WI38 (cell line): Measurements from ENCODE around the gene EPN2.

Source experiments
- H3K4me3 ChIP-seq: 2 replicates; pipeline ENCODE4 v1.5.1; 2011; ENCODE audit warnings: low read depth, mild to moderate bottlenecking, control low read depth, low read length
- CTCF ChIP-seq: IDR thresholded peaks from 2 replicates; pipeline ENCODE4 v1.5.1; 2012; ENCODE audit warnings: low read depth, mild to moderate bottlenecking, control low read depth, low read length

EPN2 gene

GRCh38 chr17:19382531-19383444 lies 145.6 kb downstream of the EPN2 start:
- no peak for TF ChIP-seq CTCF
- H3K4me3 ChIP-seq, result no peak overlapping the region

- H3K4me3 ChIP-seq, result no peak overlapping the region
- no peak for TF ChIP-seq CTCF
Measured at GRCh38 chr17:19383681-19384470, 146.7 kb downstream of the EPN2 start.

GRCh38 chr17:19384723-19385391 lies 147.7 kb downstream of the EPN2 start:
- no peak for TF ChIP-seq CTCF

GRCh38 chr17:19385521-19385983 lies 148.4 kb downstream of the EPN2 start:
- no peak for TF ChIP-seq CTCF
- no peak overlapping the region for H3K4me3 ChIP-seq

More at GRCh38 chr17:19384723-19385391, 147.7 kb downstream of the EPN2 start:
- H3K4me3 ChIP-seq, result no peak overlapping the region
